GM18519 (cell line): ENCODE results near the gene HRH1.
"Not testable (repeated sequence)": the region's sequence is repeated elsewhere in the genome, so short reads cannot be mapped to it uniquely, and the experiment has no call there.

Experiments
- ATAC-seq: cut with Tn5 transposase; IDR thresholded peaks from one replicate; pipeline ENCODE4 v1.9.1; 2021; ENCODE audit warnings: mild to moderate bottlenecking, moderate library complexity; ENCODE audit not compliant: unreplicated experiment, low FRiP score

HRH1 gene

GRCh38 chr3:11154036-11154952 is at the start of gene HRH1:
Gene HRH1, plus strand, starts transcription at chr3:11154493. Its CDS starts 104,545 bp downstream, at chr3:11259038.
- no peak for ATAC-seq

DNA sequence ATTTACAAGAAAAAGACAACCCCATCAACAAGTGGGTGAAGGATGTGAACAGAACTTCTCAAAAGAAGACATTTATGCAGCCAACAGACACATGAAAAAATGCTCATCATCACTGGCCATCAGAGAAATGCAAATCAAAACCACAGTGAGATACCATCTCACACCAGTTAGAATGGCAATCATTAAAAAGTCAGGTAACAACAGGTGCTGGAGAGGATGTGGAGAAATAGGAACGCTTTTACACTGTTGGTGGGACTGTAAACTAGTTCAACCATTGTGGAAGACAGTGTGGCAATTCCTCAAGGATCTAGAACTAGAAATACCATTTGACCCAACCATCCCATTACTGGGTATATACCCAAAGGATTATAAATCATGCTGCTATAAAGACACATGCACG is 41.0 kb upstream of the HRH1 start:
- not testable (repeated sequence) for ATAC-seq

DNA sequence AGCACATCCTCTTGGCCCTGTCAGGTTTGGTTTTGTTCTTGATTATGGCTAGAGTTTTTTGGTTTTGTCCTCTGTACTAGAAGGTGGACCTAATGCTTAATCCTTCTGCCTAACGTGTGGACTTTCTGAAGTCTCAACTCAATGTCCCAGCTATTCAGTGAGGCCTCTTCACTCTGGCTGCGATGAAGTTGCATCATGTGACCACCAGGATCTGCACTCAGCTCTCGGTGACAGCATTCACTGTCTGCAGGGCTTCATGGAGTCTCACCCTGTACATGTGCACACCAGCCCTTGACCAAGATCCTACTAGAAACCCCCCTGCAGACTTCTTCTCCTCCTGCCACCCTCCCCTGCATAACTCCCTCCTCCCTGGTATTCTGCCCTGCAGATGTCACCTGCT is 38.7 kb upstream of the HRH1 start:
- ATAC-seq, result no peak

GRCh38 chr3:11116336-11117059 is 37.8 kb upstream of the HRH1 start:
- no peak for ATAC-seq

DNA sequence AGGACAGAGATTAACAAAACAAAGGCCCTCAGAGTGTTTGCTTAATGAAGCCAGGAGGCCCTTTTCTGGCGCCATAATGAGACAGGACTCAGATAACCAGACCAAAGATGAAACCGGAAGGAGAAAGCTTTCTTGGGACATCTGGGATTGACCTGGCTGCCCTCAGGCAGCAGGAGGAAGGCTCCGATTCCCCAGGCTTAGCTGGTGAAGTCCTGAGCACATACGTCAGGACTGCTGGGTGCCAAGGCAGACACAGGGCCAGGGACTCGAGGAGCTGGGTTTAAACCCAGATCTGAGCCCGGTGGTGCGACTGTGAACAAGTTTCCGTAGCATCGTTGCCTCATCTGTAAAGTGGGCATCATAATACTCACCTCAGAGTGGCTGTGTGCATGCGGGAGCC is 36.7 kb upstream of the HRH1 start:
- ATAC-seq, result no peak

GRCh38 chr3:11118181-11118682 is 36.1 kb upstream of the HRH1 start:
- no peak for ATAC-seq

- no peak for ATAC-seq
Measured at GRCh38 chr3:11120091-11120805, 34.0 kb upstream of the HRH1 start.

- no peak for ATAC-seq
Measured at GRCh38 chr3:11126653-11127052, 27.6 kb upstream of the HRH1 start.

GRCh38 chr3:11128682-11129632 is 25.3 kb upstream of the HRH1 start:
- no peak for ATAC-seq

GRCh38 chr3:11130385-11130784 is 23.9 kb upstream of the HRH1 start:
- no peak for ATAC-seq

DNA sequence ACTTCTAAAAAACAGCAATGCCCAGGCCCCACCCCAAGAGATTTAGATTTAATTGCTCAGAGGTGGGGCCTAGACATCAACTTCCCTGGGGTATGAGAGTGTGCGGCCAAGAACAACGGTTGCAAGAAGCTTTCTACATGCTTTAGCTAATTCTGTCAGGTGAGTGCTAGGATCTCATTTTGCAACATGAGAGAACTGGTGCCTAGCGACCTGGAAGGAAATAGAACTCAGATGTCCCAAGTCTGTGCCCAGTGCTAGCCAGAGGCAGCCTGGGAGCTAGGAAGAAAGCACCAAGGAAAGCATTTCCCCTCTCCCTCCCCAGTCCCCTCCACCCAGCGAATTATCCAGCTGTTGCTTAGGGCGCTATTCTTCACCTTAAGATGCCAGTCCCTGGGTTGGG is 22.9 kb upstream of the HRH1 start:
- ATAC-seq, result no peak

- not testable (repeated sequence) for ATAC-seq
Measured at GRCh38 chr3:11131886-11132285, 22.4 kb upstream of the HRH1 start.

GRCh38 chr3:11132861-11133260 is 21.4 kb upstream of the HRH1 start:
- ATAC-seq, result no peak

DNA sequence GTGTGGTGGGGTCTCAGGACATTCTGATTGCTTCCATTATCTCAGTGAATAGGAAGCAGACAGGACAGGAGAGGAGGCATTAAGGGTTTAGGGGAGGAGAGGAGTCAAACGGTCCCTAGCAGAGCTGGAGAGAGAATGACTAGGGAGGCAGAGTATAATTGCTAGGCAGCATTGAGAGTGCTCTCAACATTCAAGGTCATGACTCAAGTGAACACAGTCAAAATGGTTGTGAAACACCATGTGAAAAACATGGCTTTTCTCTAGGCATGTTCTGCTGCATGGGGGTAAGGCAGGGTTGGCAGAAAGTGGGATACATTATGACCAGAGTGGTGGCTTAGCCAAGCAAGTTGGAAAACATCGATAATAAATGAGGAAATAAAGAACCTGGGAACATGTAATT is 19.5 kb upstream of the HRH1 start:
- ATAC-seq, result no peak

GRCh38 chr3:11136116-11136515 is 18.2 kb upstream of the HRH1 start:
- no peak for ATAC-seq

GRCh38 chr3:11136830-11137626 is 17.3 kb upstream of the HRH1 start:
- ATAC-seq, result no peak

DNA sequence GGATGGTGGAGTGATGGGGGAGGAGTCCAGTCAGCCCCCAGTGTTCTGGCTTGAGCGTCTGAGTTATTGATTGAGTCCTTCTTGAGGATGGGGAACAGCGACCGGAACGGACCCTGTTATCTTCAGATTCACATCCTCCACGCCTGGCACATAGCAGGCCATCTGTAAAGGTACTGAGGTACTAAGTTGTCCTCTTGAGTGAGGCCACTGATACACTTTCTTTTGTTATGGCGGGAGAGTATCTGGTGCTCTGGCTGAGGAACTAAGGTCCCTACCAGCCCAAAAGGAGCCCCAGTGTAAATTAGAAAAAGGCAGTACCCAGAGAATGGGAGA is 16.7 kb upstream of the HRH1 start:
- no peak for ATAC-seq

GRCh38 chr3:11138371-11138770 is 15.9 kb upstream of the HRH1 start:
- no peak for ATAC-seq
